ENCODE measurements around the gene TLL1.

DNA sequence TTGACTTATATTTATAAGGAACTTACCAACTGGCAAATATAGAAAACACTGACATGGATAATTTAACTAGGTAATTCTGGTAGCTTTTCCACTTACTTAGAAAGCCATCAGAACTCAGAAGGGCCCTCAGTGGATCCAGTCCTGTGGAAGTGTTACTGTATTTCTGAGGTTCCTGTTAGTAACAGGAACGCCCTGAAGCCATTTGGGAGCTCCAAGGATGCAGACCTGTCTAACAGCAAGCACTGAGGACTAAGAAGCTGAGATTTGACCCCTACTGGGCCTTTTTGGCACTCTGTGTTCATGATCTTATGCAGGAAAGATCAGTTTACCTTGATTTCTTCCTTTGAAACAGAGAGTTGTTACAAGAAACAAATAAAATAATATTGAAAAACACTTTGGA lies 46.0 kb upstream of the TLL1 start:
- TF ChIP-seq, protein P1, sequence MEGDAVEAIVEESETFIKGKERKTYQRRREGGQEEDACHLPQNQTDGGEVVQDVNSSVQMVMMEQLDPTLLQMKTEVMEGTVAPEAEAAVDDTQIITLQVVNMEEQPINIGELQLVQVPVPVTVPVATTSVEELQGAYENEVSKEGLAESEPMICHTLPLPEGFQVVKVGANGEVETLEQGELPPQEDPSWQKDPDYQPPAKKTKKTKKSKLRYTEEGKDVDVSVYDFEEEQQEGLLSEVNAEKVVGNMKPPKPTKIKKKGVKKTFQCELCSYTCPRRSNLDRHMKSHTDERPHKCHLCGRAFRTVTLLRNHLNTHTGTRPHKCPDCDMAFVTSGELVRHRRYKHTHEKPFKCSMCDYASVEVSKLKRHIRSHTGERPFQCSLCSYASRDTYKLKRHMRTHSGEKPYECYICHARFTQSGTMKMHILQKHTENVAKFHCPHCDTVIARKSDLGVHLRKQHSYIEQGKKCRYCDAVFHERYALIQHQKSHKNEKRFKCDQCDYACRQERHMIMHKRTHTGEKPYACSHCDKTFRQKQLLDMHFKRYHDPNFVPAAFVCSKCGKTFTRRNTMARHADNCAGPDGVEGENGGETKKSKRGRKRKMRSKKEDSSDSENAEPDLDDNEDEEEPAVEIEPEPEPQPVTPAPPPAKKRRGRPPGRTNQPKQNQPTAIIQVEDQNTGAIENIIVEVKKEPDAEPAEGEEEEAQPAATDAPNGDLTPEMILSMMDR (IDR thresholded peaks at IDR 0.05), result no peak
- TF ChIP-seq POLR2A (IDR thresholded peaks at IDR 0.05), result no peak

Data from esophagus squamous epithelium (tissue), 4 donors.